ENCODE results near the gene FMR1.
A peak's percentile ranks its signal among the peaks of the same experiment; 100 is the strongest.

The FMR1 gene

GRCh38 chrX:147916375-147916968 is 4.8 kb downstream of the FMR1 start:
- TF ChIP-seq ZNF521 (tag by site-specific recombination; IDR thresholded peaks at IDR 0.05): no peak
- TF ChIP-seq ZNF626 (tag by site-specific recombination; IDR thresholded peaks at IDR 0.05): no peak
- no peak for TF ChIP-seq ZXDB (tag by site-specific recombination; IDR thresholded peaks at IDR 0.05)
- TF ChIP-seq ZNF670 (tag by site-specific recombination; IDR thresholded peaks at IDR 0.05; ENCODE audit: low read depth): no peak
- no peak for TF ChIP-seq ZNF654 (tag by site-specific recombination; IDR thresholded peaks at IDR 0.05; ENCODE audit: low read depth)
- no peak for TF ChIP-seq ZNF37A (tag by site-specific recombination; IDR thresholded peaks at IDR 0.05)
- TF ChIP-seq PRDM1 (tag by site-specific recombination; IDR thresholded peaks at IDR 0.05): peak; percentile 99
- TF ChIP-seq ZNF133 (tag by site-specific recombination; IDR thresholded peaks at IDR 0.05): no peak
- no peak for TF ChIP-seq ZNF843 (tag by site-specific recombination; IDR thresholded peaks at IDR 0.05)
- peak; percentile 86; the same call in 1 of the 2 replicates for TF ChIP-seq SCRT1 (tag by site-specific recombination; IDR thresholded peaks at IDR 0.05; ENCODE audit: borderline replicate concordance)
- TF ChIP-seq PRDM4 (tag by site-specific recombination; IDR thresholded peaks at IDR 0.05): no peak
- no peak for TF ChIP-seq EGR2 (tag by site-specific recombination; IDR thresholded peaks at IDR 0.05; ENCODE audit: low read depth)
- no peak for TF ChIP-seq ZNF302 (tag by site-specific recombination; IDR thresholded peaks at IDR 0.05; ENCODE audit: low read depth)
- no peak for TF ChIP-seq ZSCAN4 (tag by site-specific recombination; IDR thresholded peaks at IDR 0.05)
- no peak for TF ChIP-seq ZBTB48 (tag by site-specific recombination; IDR thresholded peaks at IDR 0.05)
- no peak for TF ChIP-seq ZNF501 (tag by site-specific recombination; IDR thresholded peaks at IDR 0.05)
- TF ChIP-seq WT1 (tag by site-specific recombination; IDR thresholded peaks at IDR 0.05): no peak
- TF ChIP-seq ZNF701 (tag by site-specific recombination; IDR thresholded peaks at IDR 0.05): no peak
- no peak for TF ChIP-seq ZNF555 (tag by site-specific recombination; conservative IDR thresholded peaks at IDR 0.05)
- TF ChIP-seq ZNF146 (tag by site-specific recombination; IDR thresholded peaks at IDR 0.05): no peak
- no peak for TF ChIP-seq IKZF3 (tag by site-specific recombination; IDR thresholded peaks at IDR 0.05)
- no peak for TF ChIP-seq ZNF121 (tag by site-specific recombination; IDR thresholded peaks at IDR 0.05)
- peak; percentile 73 for TF ChIP-seq SCRT2 (tag by site-specific recombination; IDR thresholded peaks at IDR 0.05)
- no peak for TF ChIP-seq ZNF280C (tag by site-specific recombination; IDR thresholded peaks at IDR 0.05)
- TF ChIP-seq ZNF221 (tag by site-specific recombination; IDR thresholded peaks at IDR 0.05; ENCODE audit: borderline replicate concordance): no peak
- no peak for TF ChIP-seq KLF7 (tag by site-specific recombination; IDR thresholded peaks at IDR 0.05; ENCODE audit: borderline replicate concordance)
- TF ChIP-seq ZBTB1 (tag by site-specific recombination; IDR thresholded peaks at IDR 0.05): no peak
- no peak for TF ChIP-seq MYNN (tag by site-specific recombination; IDR thresholded peaks at IDR 0.05; ENCODE audit: borderline replicate concordance)
- TF ChIP-seq ZNF837 (tag by site-specific recombination; IDR thresholded peaks at IDR 0.05): no peak
- peak; percentile 77 for TF ChIP-seq ZNF366 (tag by site-specific recombination; conservative IDR thresholded peaks at IDR 0.05)
- TF ChIP-seq ZBTB20 (tag by site-specific recombination; IDR thresholded peaks at IDR 0.05): no peak
- TF ChIP-seq ZNF239 (tag by site-specific recombination; IDR thresholded peaks at IDR 0.05): no peak
- Histone ChIP-seq H3K9me3 (ENCODE audit: control insufficient read depth, insufficient read depth, low read depth, low read length) (no peaks in the 10 kb centered on the region), H3K4me1 (ENCODE audit: control insufficient read depth, insufficient read depth, low read length) (peaks cover 14% of the 10 kb centered on the region), H3K36me3 (ENCODE audit: control insufficient read depth in 2 of 2, insufficient read depth in 1 of 2, low read length in 2 of 2) (peaks cover 0 to 5% of the 10 kb centered on the region in 2 experiments; a peak in 1 of 3 replicates), H3K4me3 (ENCODE audit: low read depth, low read length) (no peak overlapping the region), H3K27ac (ENCODE audit: extremely low read depth, low read depth, low read length) (no peak overlapping the region)
- ChIA-PET POLR2A (no interaction called here), CTCF (no interaction called here)

All from HEK293 (cell line).